CD14-positive monocyte (primary cell): ENCODE measurements around the gene TFR2. TPM values are rescaled to one million over a fixed set of nuclear protein-coding genes. Genes with fewer than 3 reads are reported as not detected.
A peak's percentile ranks its signal among the peaks of the same experiment; 100 is the strongest.

Experiments used
- DNase-seq, 3 donors: peaks; one replicate each; pipeline ENCODE4 v3.0.0-alpha.2; 2011 to 2022
- H2AFZ ChIP-seq: 2 replicates; pipeline ENCODE4 v1.6.0; 2012; ENCODE audit warnings: mild to moderate bottlenecking, low read depth, low read length, inconsistent platforms; ENCODE audit not compliant: insufficient read depth, poor library complexity, severe bottlenecking
- H3K27ac ChIP-seq, 2 donors: 1 replicate in 1 of 2; 2 replicates in 1 of 2; pipeline ENCODE4 v1.5.1; 2012 to 2013; ENCODE audit warnings: low read length in 2 of 2, control low read depth in 1 of 2, inconsistent platforms in 1 of 2, low read depth in 1 of 2, mild to moderate bottlenecking in 1 of 2
- H3K27me3 ChIP-seq, 2 donors: one replicate each; pipeline versions ENCODE4 v1.6.0 to v1.6.1; 2011 to 2013; ENCODE audit warnings: low read length in 2 of 2; ENCODE audit not compliant: control insufficient read depth in 2 of 2, insufficient read depth in 2 of 2
- H3K36me3 ChIP-seq, 2 donors: replicated peaks in 1 of 2; 1 replicate in 1 of 2; 2 replicates in 1 of 2; pipeline versions ENCODE4 v1.5.1 to v1.6.1; 2012 to 2013; ENCODE audit warnings: low read length in 2 of 2, control low read depth in 1 of 2, inconsistent platforms in 1 of 2, mild to moderate bottlenecking in 1 of 2; ENCODE audit not compliant: insufficient read depth in 2 of 2, control insufficient read depth in 1 of 2
- H3K4me1 ChIP-seq, 2 donors: 1 replicate in 1 of 2; 2 replicates in 1 of 2; pipeline versions ENCODE4 v1.5.1 to v1.6.1; 2012 to 2013; ENCODE audit warnings: low read length in 2 of 2, control low read depth in 1 of 2, inconsistent platforms in 1 of 2, mild to moderate bottlenecking in 1 of 2, moderate library complexity in 1 of 2; ENCODE audit not compliant: insufficient read depth in 2 of 2, control insufficient read depth in 1 of 2
- H3K4me2 ChIP-seq: replicated peaks from 2 replicates; pipeline ENCODE3; 2012; ENCODE audit warnings: low read length, moderate library complexity, mild to moderate bottlenecking; ENCODE audit not compliant: poor library complexity, severe bottlenecking; ENCODE audit errors: extremely low read depth
- H3K4me3 ChIP-seq, 3 experiments: fragments of 200-600 bp in 1 of 3; sonication (generic) in 1 of 3; replicated peaks in 1 of 3; 1 replicate in 2 of 3; 2 replicates in 1 of 3; pipeline ENCODE4 v1.5.1; 2011 to 2013; ENCODE audit warnings: low read length in 3 of 3, mild to moderate bottlenecking in 3 of 3, control low read depth in 2 of 3, low read depth in 2 of 3, inconsistent platforms in 1 of 3, moderate library complexity in 1 of 3
- H3K79me2 ChIP-seq: 2 replicates; pipeline ENCODE4 v1.6.0; 2012; ENCODE audit warnings: mild to moderate bottlenecking, control low read depth, inconsistent platforms, low read length, moderate library complexity; ENCODE audit not compliant: insufficient read depth
- H3K9ac ChIP-seq: 2 replicates; pipeline ENCODE4 v1.6.0; 2017; ENCODE audit warnings: low read length, mild to moderate bottlenecking; ENCODE audit not compliant: insufficient read depth, poor library complexity, severe bottlenecking
- H3K9me3 ChIP-seq, 2 donors: replicated peaks in 1 of 2; 1 replicate in 1 of 2; 2 replicates in 1 of 2; pipeline versions ENCODE4 v1.5.1 to v1.6.1; 2012 to 2013; ENCODE audit warnings: low read length in 2 of 2, control low read depth in 1 of 2; ENCODE audit not compliant: control insufficient read depth in 1 of 2, insufficient read depth in 1 of 2
- H4K20me1 ChIP-seq: 2 replicates; pipeline ENCODE4 v1.6.0; 2012; ENCODE audit warnings: mild to moderate bottlenecking, low read length, control low read depth, moderate library complexity; ENCODE audit not compliant: insufficient read depth
- H3K27ac Mint-ChIP-seq, 7 donors: one replicate each; pipeline ENCODE4 v1.8.0; 2020; ENCODE audit warnings: mild to moderate bottlenecking in 7 of 7, mixed read lengths in 7 of 7, moderate library complexity in 6 of 7, inconsistent platforms in 2 of 7
- H3K27me3 Mint-ChIP-seq, 3 donors: one replicate each; pipeline ENCODE4 v1.8.0; 2021 to 2022; ENCODE audit warnings: low read depth in 3 of 3, mild to moderate bottlenecking in 3 of 3, mixed read lengths in 3 of 3, moderate library complexity in 3 of 3, inconsistent platforms in 1 of 3
- H3K36me3 Mint-ChIP-seq, 2 donors: one replicate each; pipeline ENCODE4 v1.8.0; 2020; ENCODE audit warnings: mixed read lengths in 2 of 2, inconsistent platforms in 1 of 2, mild to moderate bottlenecking in 1 of 2
- H3K4me1 Mint-ChIP-seq: one replicate; pipeline ENCODE4 v1.8.0; 2020; ENCODE audit warnings: mild to moderate bottlenecking, mixed read lengths
- H3K4me3 Mint-ChIP-seq, 2 donors: one replicate each; pipeline ENCODE4 v1.8.0; 2020; ENCODE audit warnings: mild to moderate bottlenecking in 2 of 2, mixed read lengths in 2 of 2, moderate library complexity in 1 of 2
- H3K9me3 Mint-ChIP-seq, 7 donors: one replicate each; pipeline ENCODE4 v1.8.0; 2020 to 2022; ENCODE audit warnings: mixed read lengths in 7 of 7, mild to moderate bottlenecking in 6 of 7, moderate library complexity in 6 of 7, inconsistent platforms in 2 of 7
- CTCF ChIP-seq: fragments of 200-600 bp; IDR thresholded peaks from one replicate; pipeline ENCODE4 v1.8.0; 2022; ENCODE audit warnings: antibody characterized with exemption, mild to moderate bottlenecking
- WGBS: methylation state at CpG from one replicate; pipeline ENCODE4 v1.1.5; 2013; ENCODE audit warnings: missing lambda C conversion rate; ENCODE audit not compliant: insufficient coverage; 5-methylcytosine and 5-hydroxymethylcytosine counted together
- intact Hi-C, 2 donors: fragments of 100-400 bp; cut with micrococcal nuclease; formaldehyde crosslinking; loops; one replicate each; pipeline versions ENCODE4 v1.15.0 to v1.15.1; 2023
- polyA plus RNA-seq, 3 donors: library from polyadenylated mRNA; depleted of rRNA in 1 of 3; unstranded in 2 of 3; stranded (reverse) in 1 of 3; fragments of 300-500 nt in 2 of 3; fragments of >200 nt in 1 of 3; fragmentation: Illumina TruSeq in 2 of 3; gene quantifications; 1 replicate in 2 of 3; 2 replicates in 1 of 3; pipeline ENCODE4 v1.2.3, GENCODE V29; 2012 to 2021

The TFR2 gene
- polyA plus RNA-seq, 3 donors, result 0.79 to 1.4 TPM; not detected in 1

GRCh38 chr7:100599911-100600729 lies 41.2 kb downstream of the TFR2 start:
- H3K79me2 ChIP-seq, result no peaks in the 10 kb centered on the region
- no peaks in the 10 kb centered on the region for H4K20me1 ChIP-seq
- intact Hi-C loops, result no loop called here
- peaks cover 14 to 16% of the 10 kb centered on the region in 2 donors for H3K4me1 ChIP-seq
- H3K4me1 Mint-ChIP-seq, result peaks cover 11% of the 10 kb centered on the region
- TF ChIP-seq CTCF, result no peak
- H3K36me3 ChIP-seq, result no peaks in the 10 kb centered on the region
- H3K36me3 Mint-ChIP-seq, result no peaks in the 10 kb centered on the region
- no peak overlapping the region for H2AFZ ChIP-seq
- H3K4me3 Mint-ChIP-seq, result no peak overlapping the region
- no peak overlapping the region for H3K9ac ChIP-seq
- H3K4me3 ChIP-seq, result no peak overlapping the region
- H3K27ac ChIP-seq, result no peak overlapping the region
- H3K27me3 ChIP-seq, result peaks cover 0 to 10% of the 10 kb centered on the region in 2 donors
- peaks cover 0 to 5% (median 0%) of the 10 kb centered on the region in 7 donors for H3K9me3 Mint-ChIP-seq
- H3K27ac Mint-ChIP-seq, result no peak overlapping the region
- whole genome bisulfite sequencing, result 86% methylated on average over 14 of the region's 18 CpGs
- H3K9me3 ChIP-seq, result no peaks in the 10 kb centered on the region
- DNase-seq, result no peak
- no peak overlapping the region for H3K4me2 ChIP-seq
- peaks cover 10 to 20% (median 17%) of the 10 kb centered on the region in 3 donors for H3K27me3 Mint-ChIP-seq

- H3K27me3 ChIP-seq, result peaks cover 0 to 4% of the 10 kb centered on the region in 2 donors
- H2AFZ ChIP-seq, result no peak overlapping the region
- Mint-ChIP-seq H3K27ac (peak overlapping the region in 1 of 7 donors; percentile 58), H3K36me3 (no peaks in the 10 kb centered on the region), H3K4me3 (peak overlapping the region in 1 of 2 donors; percentile 50), H3K9me3 (peaks cover 0 to 2% (median 0%) of the 10 kb centered on the region in 7 donors), H3K4me1 (peaks cover under 1% of the 10 kb centered on the region), H3K27me3 (peaks cover 8 to 13% (median 11%) of the 10 kb centered on the region in 3 donors)
- no peak overlapping the region for H3K4me2 ChIP-seq
- H3K9ac ChIP-seq, result no peak overlapping the region
- 64% methylated on average over 1 of the region's 4 CpGs for WGBS
- intact Hi-C loops, result no loop called here
- no peaks in the 10 kb centered on the region for H3K9me3 ChIP-seq
- H3K36me3 ChIP-seq, result no peaks in the 10 kb centered on the region
- H3K4me3 ChIP-seq, result no peak overlapping the region
- no peaks in the 10 kb centered on the region for H4K20me1 ChIP-seq
- DNase-seq, result no peak
- H3K79me2 ChIP-seq, result no peaks in the 10 kb centered on the region
- no peak overlapping the region for H3K27ac ChIP-seq
- H3K4me1 ChIP-seq, result peaks cover under 1 to 2% of the 10 kb centered on the region in 2 donors
- no peak for TF ChIP-seq CTCF
Observed at GRCh38 chr7:100598425-100598824, 42.9 kb downstream of the TFR2 start.
